Measurements from ENCODE around the gene GSX1.
"Not testable (repeated sequence)": the region's sequence is repeated elsewhere in the genome, so short reads cannot be mapped to it uniquely, and the experiment has no call there.

GSX1 gene

DNA sequence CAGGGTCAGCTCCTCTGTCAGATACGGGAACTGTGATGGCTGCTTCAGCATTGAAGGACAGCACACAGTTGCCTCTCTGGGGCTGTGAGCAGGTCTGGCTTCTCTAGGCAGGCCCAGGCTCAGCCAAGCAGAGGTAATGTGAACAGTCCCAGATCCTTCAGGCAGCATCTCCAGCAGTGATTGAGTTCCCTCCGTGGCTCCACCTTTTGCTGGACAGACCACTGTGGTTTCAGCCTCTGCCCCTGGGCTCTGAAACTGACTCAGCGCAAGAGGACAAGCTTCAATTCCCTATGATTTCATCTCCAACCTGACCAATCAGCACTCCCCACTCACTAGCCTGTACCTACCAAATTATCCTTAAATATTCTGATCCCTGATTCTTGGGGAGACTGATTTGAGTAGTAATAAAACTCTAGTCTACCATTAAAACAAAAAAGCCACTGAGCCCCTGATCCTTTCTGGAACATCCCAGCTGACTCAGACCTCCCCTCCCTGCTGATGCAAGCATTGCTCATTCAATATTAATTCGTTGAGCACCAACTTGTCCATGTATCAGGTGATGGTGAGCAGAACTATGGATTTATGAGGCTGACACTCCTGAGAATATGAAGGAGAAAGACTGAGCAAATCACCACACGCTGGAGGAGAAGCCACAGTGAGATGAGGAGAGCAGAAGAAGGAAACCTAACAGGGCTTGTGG is 16.7 kb downstream of the GSX1 start:
- TF ChIP-seq, protein P1, sequence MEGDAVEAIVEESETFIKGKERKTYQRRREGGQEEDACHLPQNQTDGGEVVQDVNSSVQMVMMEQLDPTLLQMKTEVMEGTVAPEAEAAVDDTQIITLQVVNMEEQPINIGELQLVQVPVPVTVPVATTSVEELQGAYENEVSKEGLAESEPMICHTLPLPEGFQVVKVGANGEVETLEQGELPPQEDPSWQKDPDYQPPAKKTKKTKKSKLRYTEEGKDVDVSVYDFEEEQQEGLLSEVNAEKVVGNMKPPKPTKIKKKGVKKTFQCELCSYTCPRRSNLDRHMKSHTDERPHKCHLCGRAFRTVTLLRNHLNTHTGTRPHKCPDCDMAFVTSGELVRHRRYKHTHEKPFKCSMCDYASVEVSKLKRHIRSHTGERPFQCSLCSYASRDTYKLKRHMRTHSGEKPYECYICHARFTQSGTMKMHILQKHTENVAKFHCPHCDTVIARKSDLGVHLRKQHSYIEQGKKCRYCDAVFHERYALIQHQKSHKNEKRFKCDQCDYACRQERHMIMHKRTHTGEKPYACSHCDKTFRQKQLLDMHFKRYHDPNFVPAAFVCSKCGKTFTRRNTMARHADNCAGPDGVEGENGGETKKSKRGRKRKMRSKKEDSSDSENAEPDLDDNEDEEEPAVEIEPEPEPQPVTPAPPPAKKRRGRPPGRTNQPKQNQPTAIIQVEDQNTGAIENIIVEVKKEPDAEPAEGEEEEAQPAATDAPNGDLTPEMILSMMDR (conservative IDR thresholded peaks at IDR 0.05; ENCODE audit: low read length), result no peak
- no peak overlapping the region for H3K4me3 ChIP-seq (ENCODE audit: low read length)
- DNase-seq (ENCODE audit: low read depth), result no peak

DNA sequence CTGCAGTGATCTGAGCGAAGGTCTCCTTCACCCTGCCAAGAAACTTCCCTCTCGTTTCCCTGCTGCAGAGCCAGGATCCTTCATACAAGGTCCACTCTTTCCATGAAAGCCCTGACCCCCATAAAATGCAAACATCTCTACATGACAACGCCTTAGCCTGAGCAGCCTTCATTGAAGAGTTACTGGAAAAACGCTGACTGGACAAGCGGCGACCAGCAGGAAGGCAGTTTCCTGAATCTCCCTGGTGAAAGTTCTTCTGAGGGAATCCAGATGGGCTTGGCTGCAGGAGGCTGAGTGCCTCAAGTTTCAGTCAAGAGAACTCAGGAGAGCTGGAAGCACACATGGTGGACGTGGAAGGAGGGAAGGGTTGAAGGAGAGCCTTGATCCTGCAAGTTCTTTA is 17.7 kb downstream of the GSX1 start:
- no peak for DNase-seq (ENCODE audit: low read depth)
- H3K4me3 ChIP-seq (ENCODE audit: low read length), result no peak overlapping the region
- TF ChIP-seq, protein P1 (conservative IDR thresholded peaks at IDR 0.05; ENCODE audit: low read length), result no peak

DNA sequence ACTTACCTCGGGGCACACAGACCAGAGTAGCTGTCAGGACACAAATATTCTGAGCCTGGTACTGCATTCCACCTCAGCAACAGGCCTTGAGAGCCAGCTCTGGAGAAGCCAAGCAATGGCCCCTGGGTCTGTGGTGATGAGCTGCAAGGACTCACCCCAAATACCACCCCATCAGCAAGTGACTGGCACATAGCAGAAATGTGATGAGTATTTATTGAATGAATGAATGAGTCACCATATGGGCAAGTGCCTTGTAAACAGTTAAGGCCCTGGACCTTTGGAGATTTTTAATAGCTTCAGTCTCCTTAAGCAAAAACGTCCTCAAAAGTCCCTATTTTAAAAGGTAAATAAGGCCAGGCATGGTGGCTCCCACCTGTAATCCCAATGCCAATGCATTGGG is 18.2 kb downstream of the GSX1 start:
- DNase-seq (ENCODE audit: low read depth), result no peak
- TF ChIP-seq, protein P1 (conservative IDR thresholded peaks at IDR 0.05; ENCODE audit: low read length), result no peak
- H3K4me3 ChIP-seq (ENCODE audit: low read length), result no peak overlapping the region

DNA sequence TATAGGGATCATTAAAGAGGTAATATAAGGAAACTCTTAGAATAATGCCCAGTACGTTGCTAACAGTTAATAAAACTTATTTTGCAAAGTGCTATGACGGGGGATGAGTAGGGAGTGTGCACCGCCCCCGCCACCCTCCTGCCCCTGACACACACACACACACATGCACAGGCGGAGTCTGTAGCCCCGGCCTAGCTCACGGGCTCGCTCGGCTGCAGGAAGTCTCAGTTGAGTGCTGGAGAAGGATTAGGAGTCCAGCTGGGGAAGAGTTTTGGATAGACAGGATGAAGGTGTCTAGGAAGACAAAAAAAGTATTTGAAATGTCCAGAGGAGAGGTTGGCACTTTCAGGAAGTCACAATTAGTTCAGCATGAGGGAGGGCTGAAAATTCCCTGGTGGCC is 21.5 kb downstream of the GSX1 start:
- no peak for DNase-seq (ENCODE audit: low read depth)
- TF ChIP-seq, protein P1 (conservative IDR thresholded peaks at IDR 0.05; ENCODE audit: low read length), result no peak
- no peak overlapping the region for H3K4me3 ChIP-seq (ENCODE audit: low read length)

DNA sequence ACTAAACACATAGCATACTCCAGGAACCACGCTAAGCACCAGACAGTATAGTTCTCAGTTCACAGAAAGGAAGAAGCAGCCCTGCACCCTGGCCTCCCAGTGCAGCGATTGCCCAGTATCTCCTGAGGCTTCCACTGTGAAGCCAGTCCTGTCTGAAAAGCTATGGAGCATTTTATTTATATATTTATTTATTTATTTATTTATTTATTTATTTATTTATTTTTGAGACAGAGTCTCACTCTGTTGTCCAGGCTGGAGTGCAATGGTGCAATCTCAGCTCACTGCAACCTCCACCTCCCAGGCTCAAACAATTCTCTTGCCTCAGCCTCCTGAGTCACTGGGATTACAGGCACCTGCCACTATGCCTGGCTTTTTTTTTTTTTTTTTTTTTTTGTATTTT is 25.5 kb downstream of the GSX1 start:
- DNase-seq (ENCODE audit: low read depth); H3K4me3 ChIP-seq (ENCODE audit: low read length): not testable (repeated sequence)

DNA sequence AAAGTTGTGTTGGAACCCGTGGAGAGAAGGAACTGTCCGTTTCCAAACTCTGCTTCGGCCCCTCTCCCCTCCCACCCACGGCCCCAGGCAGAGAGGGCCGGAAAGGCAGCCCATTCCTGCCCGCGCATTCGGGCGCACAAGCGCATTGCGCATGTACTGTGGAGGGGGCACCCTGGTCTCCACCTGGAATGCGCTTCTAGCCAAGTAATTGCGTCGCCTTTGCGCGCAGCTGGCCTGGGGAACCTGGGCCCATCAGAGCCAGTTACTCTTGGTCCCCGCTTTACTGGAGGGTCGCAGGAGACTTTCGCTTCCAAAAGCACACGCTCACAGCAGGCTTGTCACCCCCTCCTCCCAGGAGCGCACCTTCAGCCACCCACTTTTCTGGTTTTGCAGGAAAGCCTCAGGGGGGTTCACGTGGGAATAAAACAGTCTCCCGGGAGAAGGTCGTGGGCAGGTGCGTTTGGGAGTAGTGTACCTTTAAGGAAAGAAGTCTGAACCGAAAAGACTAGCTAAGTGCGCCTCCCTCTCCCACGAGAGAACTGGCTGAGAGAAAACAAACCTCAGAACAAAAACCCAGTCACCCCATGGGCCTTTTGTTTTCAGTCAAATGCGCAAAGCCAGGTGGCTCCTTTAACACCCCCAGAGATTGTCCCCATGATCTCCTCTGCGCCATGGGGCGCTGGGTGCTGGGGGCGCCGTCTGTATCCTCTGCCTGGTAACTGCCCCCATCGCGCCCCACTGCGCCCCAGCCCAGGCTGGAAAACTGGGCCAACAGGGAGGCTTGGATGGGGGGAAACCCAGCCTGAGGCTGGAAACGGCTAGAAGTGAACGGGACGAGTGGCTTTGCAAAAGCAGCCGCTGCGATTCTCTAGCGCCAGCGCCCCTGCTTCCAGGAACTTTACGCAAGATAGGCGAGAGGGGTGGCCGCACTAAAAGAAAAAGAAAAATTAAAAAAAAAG is 28.5 kb downstream of the GSX1 start:
- no peak overlapping the region for H3K4me3 ChIP-seq (ENCODE audit: low read length)
- no peak for DNase-seq (ENCODE audit: low read depth)
- TF ChIP-seq, protein P1 (conservative IDR thresholded peaks at IDR 0.05; ENCODE audit: low read length), result no peak

DNA sequence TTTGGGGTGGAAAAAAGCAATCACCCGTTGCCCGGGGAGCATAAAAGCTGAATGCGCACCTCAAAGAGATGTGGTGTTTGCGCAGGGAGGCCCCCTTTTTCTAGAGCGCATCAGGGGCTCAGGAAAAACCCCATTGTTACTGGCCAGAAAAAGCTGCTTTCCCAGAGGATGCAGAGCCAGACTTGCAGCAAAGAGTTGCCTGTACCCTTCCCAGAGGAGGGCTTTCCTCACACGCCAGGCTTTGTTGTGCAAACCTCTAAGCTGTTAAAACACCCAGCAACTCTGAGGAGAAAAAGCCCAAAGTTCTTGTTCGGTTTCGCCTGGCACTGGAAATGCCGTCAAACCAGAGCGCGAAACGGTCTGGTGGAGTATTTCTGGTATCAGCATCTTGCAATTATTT is 29.3 kb downstream of the GSX1 start:
- no peak overlapping the region for H3K4me3 ChIP-seq (ENCODE audit: low read length)
- DNase-seq (ENCODE audit: low read depth), result no peak
- TF ChIP-seq, protein P1 (conservative IDR thresholded peaks at IDR 0.05; ENCODE audit: low read length), result no peak

Data from AG10803 (cell line).